HepG2 (cell line): ENCODE results near the gene AIF1. TPM values are rescaled to one million over a fixed set of nuclear protein-coding genes. Genes with fewer than 3 reads are reported as not detected.

ENCODE experiments used
- ETV5 ChIP-seq: IDR thresholded peaks from 2 replicates; pipeline ENCODE4 v1.6.1; 2018; ENCODE audit warnings: missing biosample characterization, missing genetic modification reagents, inconsistent platforms, borderline replicate concordance
- FOXM1 ChIP-seq: sonication (generic); formaldehyde crosslinking; IDR thresholded peaks from 2 replicates; pipeline ENCODE4 v1.5.0; 2020; ENCODE audit warnings: missing genetic modification reagents
- MNT ChIP-seq: fragments of 450-650 bp; IDR thresholded peaks from 2 replicates; pipeline ENCODE4 v1.6.1; 2016
- NFKB2 ChIP-seq: sonication (generic); formaldehyde crosslinking; IDR thresholded peaks from 2 replicates; pipeline ENCODE4 v1.4.0; 2020; ENCODE audit warnings: missing genetic modification reagents, borderline replicate concordance
- NR1H2 ChIP-seq: sonication (generic); formaldehyde crosslinking; IDR thresholded peaks from 2 replicates; pipeline ENCODE4 v1.8.1; 2022; ENCODE audit warnings: low read depth, missing genetic modification reagents, borderline replicate concordance
- TARDBP ChIP-seq: sonication (generic); formaldehyde crosslinking; IDR thresholded peaks from 2 replicates; pipeline ENCODE4 v1.8.0; 2022; ENCODE audit warnings: mild to moderate bottlenecking, missing genetic modification reagents
- ZNF10 ChIP-seq: sonication (generic); formaldehyde crosslinking; IDR thresholded peaks from 2 replicates; pipeline ENCODE4 v1.4.0; 2020; ENCODE audit warnings: mild to moderate bottlenecking, low read depth, missing genetic modification reagents, borderline replicate concordance
- ZNF20 ChIP-seq: sonication (generic); formaldehyde crosslinking; IDR thresholded peaks from 2 replicates; pipeline ENCODE4 v1.4.0; 2020; ENCODE audit warnings: mild to moderate bottlenecking, moderate library complexity, missing genetic modification reagents
- ZNF253 ChIP-seq: sonication (generic); formaldehyde crosslinking; IDR thresholded peaks from 2 replicates; pipeline ENCODE4 v1.8.0; 2022; ENCODE audit warnings: mild to moderate bottlenecking, missing genetic modification reagents, borderline replicate concordance
- ZNF652 ChIP-seq: IDR thresholded peaks from 2 replicates; pipeline ENCODE4 v1.6.1; 2016; ENCODE audit warnings: low read depth, borderline replicate concordance
- polyA plus RNA-seq, 8 experiments: library from polyadenylated mRNA; depleted of rRNA in 3 of 8; stranded (reverse) in 7 of 8; unstranded in 1 of 8; fragments of >200 nt; fragmentation: Illumina TruSeq in 4 of 8; extraction: Trizol in 4 of 8; gene quantifications; 2 replicates each; pipeline versions ENCODE4 v1.2.1 to v1.2.3, GENCODE V29; 2011 to 2016; ENCODE audit warnings: low read depth in 4 of 8, missing spikeins in 1 of 8, mixed read lengths in 1 of 8; ENCODE audit not compliant: insufficient read depth in 1 of 8
- total RNA-seq, 5 experiments: library from RNA; depleted of rRNA; stranded (reverse); fragments of >200 nt; fragmentation: Illumina TruSeq; extraction: Trizol; gene quantifications; 2 replicates each; pipeline ENCODE4 v1.2.3, GENCODE V29; 2016; ENCODE audit warnings: low read depth in 1 of 5
- TF ChIP-seq, protein P1 (sequence below): sonication (generic); formaldehyde crosslinking; IDR thresholded peaks from 2 replicates; pipeline ENCODE4 v1.4.0; 2020; ENCODE audit warnings: low read depth, missing genetic modification reagents
- TF ChIP-seq, protein P2 (sequence below): sonication (generic); formaldehyde crosslinking; IDR thresholded peaks from 2 replicates; pipeline ENCODE4 v1.4.0; 2020; ENCODE audit warnings: mild to moderate bottlenecking, missing genetic modification reagents, borderline replicate concordance
- TF ChIP-seq, protein P3 (sequence below), 2 experiments: sonication (generic) in 1 of 2; formaldehyde crosslinking in 1 of 2; IDR thresholded peaks; 2 replicates each; pipeline versions ENCODE4 v1.4.0 to v1.6.1; 2016 to 2020; ENCODE audit warnings: borderline replicate concordance in 1 of 2, low read depth in 1 of 2, mild to moderate bottlenecking in 1 of 2, missing genetic modification reagents in 1 of 2

AIF1 gene
- total and polyA plus RNA-seq, 2 of the 13 experiments (the other 11 are each of a cell fraction or from before 2014, with no cell fraction given) = 1.5 TPM; not detected in 1

DNA sequence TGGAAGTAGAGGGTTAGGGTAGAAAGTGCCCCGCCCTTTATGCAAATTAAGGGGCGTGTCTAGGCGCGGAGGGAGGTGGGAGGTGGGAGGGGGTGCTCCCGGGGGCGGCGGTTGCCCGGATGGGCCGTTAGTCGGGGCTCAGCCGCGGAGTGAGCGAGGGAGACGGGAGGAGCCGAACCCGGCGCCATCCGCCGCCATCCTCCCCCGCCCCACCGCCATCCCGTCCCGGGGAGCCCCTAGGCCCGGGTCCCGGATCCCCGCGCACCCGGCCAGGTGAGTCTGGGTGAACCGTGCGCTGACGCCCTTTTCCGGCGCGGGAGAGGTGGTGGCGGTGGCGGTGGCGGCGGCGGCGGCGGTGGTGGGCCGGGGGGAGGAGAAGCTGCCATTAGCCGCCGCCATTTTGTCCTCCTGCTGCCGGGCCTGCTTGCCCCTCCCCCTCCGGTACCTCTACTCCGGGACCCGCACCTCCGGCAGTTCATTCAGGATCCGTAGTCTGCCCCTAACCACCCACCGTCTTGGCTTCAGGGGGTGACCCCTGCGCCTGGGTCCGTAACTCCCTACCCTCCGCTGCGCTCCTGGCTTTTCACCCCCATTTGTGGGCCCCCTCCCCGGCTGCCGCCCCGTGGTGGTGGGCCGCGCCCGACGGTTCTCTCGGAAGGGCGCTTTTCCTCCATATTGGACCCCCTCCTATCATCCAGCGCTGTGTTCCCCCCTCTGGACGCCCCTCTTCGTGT is 5.7 kb downstream of the AIF1 start, which contains the start of gene PRRC2A (continued):
- no peak for TF ChIP-seq ZNF10
- TF ChIP-seq NR1H2 (CRISPR knock-in tag) = no peak
- no peak for TF ChIP-seq ZNF652 (CRISPR knock-in tag)
- TF ChIP-seq, protein P1, sequence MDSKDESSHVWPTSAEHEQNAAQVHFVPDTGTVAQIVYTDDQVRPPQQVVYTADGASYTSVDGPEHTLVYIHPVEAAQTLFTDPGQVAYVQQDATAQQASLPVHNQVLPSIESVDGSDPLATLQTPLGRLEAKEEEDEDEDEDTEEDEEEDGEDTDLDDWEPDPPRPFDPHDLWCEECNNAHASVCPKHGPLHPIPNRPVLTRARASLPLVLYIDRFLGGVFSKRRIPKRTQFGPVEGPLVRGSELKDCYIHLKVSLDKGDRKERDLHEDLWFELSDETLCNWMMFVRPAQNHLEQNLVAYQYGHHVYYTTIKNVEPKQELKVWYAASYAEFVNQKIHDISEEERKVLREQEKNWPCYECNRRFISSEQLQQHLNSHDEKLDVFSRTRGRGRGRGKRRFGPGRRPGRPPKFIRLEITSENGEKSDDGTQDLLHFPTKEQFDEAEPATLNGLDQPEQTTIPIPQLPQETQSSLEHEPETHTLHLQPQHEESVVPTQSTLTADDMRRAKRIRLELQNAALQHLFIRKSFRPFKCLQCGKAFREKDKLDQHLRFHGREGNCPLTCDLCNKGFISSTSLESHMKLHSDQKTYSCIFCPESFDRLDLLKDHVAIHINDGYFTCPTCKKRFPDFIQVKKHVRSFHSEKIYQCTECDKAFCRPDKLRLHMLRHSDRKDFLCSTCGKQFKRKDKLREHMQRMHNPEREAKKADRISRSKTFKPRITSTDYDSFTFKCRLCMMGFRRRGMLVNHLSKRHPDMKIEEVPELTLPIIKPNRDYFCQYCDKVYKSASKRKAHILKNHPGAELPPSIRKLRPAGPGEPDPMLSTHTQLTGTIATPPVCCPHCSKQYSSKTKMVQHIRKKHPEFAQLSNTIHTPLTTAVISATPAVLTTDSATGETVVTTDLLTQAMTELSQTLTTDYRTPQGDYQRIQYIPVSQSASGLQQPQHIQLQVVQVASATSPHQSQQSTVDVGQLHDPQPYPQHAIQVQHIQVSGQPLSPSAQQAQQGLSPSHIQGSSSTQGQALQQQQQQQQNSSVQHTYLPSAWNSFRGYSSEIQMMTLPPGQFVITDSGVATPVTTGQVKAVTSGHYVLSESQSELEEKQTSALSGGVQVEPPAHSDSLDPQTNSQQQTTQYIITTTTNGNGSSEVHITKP (CRISPR knock-in tag) = 0 out of 2 replicates have a peak, but pooled peaks have one; percentile 36
- TF ChIP-seq NFKB2 (CRISPR knock-in tag) = peak; percentile 48; the same call in 1 of the 2 replicates
- TF ChIP-seq ETV5 = no peak
- no peak for TF ChIP-seq ZNF253 (CRISPR knock-in tag)
- TF ChIP-seq FOXM1 = peak; percentile 49; the same call in 1 of the 2 replicates
- 0 out of 2 replicates have a peak, but pooled peaks have one; percentile 30 for TF ChIP-seq ZNF20 (CRISPR knock-in tag)
- TF ChIP-seq TARDBP (CRISPR knock-in tag) = no peak; the same call in 1 of the 2 replicates
- TF ChIP-seq, protein P2, sequence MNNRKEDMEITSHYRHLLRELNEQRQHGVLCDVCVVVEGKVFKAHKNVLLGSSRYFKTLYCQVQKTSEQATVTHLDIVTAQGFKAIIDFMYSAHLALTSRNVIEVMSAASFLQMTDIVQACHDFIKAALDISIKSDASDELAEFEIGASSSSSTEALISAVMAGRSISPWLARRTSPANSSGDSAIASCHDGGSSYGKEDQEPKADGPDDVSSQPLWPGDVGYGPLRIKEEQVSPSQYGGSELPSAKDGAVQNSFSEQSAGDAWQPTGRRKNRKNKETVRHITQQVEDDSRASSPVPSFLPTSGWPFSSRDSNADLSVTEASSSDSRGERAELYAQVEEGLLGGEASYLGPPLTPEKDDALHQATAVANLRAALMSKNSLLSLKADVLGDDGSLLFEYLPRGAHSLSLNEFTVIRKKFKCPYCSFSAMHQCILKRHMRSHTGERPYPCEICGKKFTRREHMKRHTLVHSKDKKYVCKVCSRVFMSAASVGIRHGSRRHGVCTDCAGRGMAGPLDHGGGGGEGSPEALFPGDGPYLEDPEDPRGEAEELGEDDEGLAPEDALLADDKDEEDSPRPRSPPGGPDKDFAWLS (CRISPR knock-in tag) = no peak
- TF ChIP-seq MNT = no peak
- TF ChIP-seq, protein P3, sequence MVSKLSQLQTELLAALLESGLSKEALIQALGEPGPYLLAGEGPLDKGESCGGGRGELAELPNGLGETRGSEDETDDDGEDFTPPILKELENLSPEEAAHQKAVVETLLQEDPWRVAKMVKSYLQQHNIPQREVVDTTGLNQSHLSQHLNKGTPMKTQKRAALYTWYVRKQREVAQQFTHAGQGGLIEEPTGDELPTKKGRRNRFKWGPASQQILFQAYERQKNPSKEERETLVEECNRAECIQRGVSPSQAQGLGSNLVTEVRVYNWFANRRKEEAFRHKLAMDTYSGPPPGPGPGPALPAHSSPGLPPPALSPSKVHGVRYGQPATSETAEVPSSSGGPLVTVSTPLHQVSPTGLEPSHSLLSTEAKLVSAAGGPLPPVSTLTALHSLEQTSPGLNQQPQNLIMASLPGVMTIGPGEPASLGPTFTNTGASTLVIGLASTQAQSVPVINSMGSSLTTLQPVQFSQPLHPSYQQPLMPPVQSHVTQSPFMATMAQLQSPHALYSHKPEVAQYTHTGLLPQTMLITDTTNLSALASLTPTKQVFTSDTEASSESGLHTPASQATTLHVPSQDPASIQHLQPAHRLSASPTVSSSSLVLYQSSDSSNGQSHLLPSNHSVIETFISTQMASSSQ (IDR thresholded peaks at IDR 0.05; ENCODE audit: low read depth) = no peak; the same call in 1 of the 2 replicates
- TF ChIP-seq, protein P3 (CRISPR knock-in tag; IDR thresholded peaks at IDR 0.05; ENCODE audit: borderline replicate concordance) = no peak; the same call in 1 of the 2 replicates
